ENCODE data around the gene GSTCD.
"Not testable (repeated sequence)": the region's sequence is repeated elsewhere in the genome, so short reads cannot be mapped to it uniquely, and the experiment has no call there.

- TF ChIP-seq ZNF583 (CRISPR knock-in tag; IDR thresholded peaks at IDR 0.05); CTCF (IDR thresholded peaks at IDR 0.05 in 2 of 3, conservative IDR thresholded peaks at IDR 0.05 in 1 of 3; ENCODE audit: insufficient read depth in 2 of 3, low read depth in 1 of 3, low read length in 3 of 3); PCBP1 (IDR thresholded peaks at IDR 0.05; ENCODE audit: low read depth, low read length, poor library complexity, severe bottlenecking); NEUROD1 (IDR thresholded peaks at IDR 0.05; ENCODE audit: borderline replicate concordance, low read depth, low read length, partially characterized antibody); CEBPB (tag; IDR thresholded peaks at IDR 0.05); ZBTB43 (CRISPR knock-in tag; IDR thresholded peaks at IDR 0.05); KLF16 (IDR thresholded peaks at IDR 0.05); FOXK1 (CRISPR knock-in tag; IDR thresholded peaks at IDR 0.05; ENCODE audit: borderline replicate concordance); EZH2 (IDR thresholded peaks at IDR 0.05; ENCODE audit: borderline replicate concordance, low read depth, low read length): not testable (repeated sequence)
- TF ChIP-seq, protein P1, sequence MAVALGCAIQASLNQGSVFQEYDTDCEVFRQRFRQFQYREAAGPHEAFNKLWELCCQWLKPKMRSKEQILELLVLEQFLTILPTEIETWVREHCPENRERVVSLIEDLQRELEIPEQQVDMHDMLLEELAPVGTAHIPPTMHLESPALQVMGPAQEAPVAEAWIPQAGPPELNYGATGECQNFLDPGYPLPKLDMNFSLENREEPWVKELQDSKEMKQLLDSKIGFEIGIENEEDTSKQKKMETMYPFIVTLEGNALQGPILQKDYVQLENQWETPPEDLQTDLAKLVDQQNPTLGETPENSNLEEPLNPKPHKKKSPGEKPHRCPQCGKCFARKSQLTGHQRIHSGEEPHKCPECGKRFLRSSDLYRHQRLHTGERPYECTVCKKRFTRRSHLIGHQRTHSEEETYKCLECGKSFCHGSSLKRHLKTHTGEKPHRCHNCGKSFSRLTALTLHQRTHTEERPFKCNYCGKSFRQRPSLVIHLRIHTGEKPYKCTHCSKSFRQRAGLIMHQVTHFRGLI (CRISPR knock-in tag; IDR thresholded peaks at IDR 0.05), result not testable (repeated sequence)
- TF ChIP-seq, protein P2, sequence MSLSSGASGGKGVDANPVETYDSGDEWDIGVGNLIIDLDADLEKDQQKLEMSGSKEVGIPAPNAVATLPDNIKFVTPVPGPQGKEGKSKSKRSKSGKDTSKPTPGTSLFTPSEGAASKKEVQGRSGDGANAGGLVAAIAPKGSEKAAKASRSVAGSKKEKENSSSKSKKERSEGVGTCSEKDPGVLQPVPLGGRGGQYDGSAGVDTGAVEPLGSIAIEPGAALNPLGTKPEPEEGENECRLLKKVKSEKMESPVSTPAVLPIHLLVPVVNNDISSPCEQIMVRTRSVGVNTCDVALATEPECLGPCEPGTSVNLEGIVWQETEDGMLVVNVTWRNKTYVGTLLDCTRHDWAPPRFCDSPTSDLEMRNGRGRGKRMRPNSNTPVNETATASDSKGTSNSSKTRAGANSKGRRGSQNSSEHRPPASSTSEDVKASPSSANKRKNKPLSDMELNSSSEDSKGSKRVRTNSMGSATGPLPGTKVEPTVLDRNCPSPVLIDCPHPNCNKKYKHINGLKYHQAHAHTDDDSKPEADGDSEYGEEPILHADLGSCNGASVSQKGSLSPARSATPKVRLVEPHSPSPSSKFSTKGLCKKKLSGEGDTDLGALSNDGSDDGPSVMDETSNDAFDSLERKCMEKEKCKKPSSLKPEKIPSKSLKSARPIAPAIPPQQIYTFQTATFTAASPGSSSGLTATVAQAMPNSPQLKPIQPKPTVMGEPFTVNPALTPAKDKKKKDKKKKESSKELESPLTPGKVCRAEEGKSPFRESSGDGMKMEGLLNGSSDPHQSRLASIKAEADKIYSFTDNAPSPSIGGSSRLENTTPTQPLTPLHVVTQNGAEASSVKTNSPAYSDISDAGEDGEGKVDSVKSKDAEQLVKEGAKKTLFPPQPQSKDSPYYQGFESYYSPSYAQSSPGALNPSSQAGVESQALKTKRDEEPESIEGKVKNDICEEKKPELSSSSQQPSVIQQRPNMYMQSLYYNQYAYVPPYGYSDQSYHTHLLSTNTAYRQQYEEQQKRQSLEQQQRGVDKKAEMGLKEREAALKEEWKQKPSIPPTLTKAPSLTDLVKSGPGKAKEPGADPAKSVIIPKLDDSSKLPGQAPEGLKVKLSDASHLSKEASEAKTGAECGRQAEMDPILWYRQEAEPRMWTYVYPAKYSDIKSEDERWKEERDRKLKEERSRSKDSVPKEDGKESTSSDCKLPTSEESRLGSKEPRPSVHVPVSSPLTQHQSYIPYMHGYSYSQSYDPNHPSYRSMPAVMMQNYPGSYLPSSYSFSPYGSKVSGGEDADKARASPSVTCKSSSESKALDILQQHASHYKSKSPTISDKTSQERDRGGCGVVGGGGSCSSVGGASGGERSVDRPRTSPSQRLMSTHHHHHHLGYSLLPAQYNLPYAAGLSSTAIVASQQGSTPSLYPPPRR (CRISPR knock-in tag; IDR thresholded peaks at IDR 0.05; ENCODE audit: borderline replicate concordance), result not testable (repeated sequence)
Measured at GRCh38 chr4:105848359-105848758, 139.8 kb downstream of the GSTCD start.
